Omental fat pad (tissue), 4 donors: Measurements from ENCODE around the gene NSUN4. TPM values are rescaled to one million over a fixed set of nuclear protein-coding genes. Genes with fewer than 3 reads are reported as not detected.
"Not testable (repeated sequence)": the region's sequence is repeated elsewhere in the genome, so short reads cannot be mapped to it uniquely, and the experiment has no call there.

Experiments used
- ATAC-seq: fragments of 150-250 bp; one replicate; pipeline ENCODE4 v1.9.1; 2016; ENCODE audit warnings: mild to moderate bottlenecking, moderate library complexity; ENCODE audit not compliant: low FRiP score
- DNase-seq: peaks from one replicate; pipeline ENCODE4 v3.0.0-alpha.2; 2019; ENCODE audit warnings: low spot score
- total RNA-seq, 4 donors: library from RNA; depleted of rRNA; stranded (reverse); fragments of >200 nt; gene quantifications; one replicate each; pipeline ENCODE4 v1.1.0, GENCODE V29; 2016
- TF ChIP-seq, protein P1 (sequence below), 3 donors: fragments of 450-650 bp; IDR thresholded peaks; one replicate each; pipeline ENCODE4 v1.5.1; 2016 to 2017; ENCODE audit warnings: antibody characterized with exemption in 3 of 3, mild to moderate bottlenecking in 3 of 3, moderate library complexity in 2 of 3

Gene NSUN4
- total RNA-seq, 4 donors from 2014 or later = 19.5 to 26.3 (median 22.2) TPM

DNA sequence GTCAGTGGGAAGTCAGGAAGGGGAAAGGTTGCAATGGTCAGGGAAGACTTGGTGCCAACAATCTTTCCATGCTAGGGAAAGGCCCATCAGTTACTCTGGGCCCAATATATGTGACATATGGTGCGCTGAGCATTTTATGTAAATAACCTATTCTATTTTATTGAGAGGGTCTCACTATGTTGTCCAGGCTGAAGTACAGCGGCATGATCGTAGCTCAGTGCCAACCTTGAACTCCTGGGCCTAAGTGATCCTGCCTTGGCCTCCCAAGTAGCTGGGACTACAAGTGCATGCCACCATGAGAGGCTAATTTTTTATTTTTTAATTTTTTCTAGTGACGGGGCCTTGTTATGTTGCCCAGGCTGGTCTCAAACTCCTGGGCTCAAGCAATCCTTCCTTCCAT is 30.3 kb upstream of the NSUN4 start:
- ATAC-seq (no peak), DNase-seq (no peak)
- TF ChIP-seq, protein P1, sequence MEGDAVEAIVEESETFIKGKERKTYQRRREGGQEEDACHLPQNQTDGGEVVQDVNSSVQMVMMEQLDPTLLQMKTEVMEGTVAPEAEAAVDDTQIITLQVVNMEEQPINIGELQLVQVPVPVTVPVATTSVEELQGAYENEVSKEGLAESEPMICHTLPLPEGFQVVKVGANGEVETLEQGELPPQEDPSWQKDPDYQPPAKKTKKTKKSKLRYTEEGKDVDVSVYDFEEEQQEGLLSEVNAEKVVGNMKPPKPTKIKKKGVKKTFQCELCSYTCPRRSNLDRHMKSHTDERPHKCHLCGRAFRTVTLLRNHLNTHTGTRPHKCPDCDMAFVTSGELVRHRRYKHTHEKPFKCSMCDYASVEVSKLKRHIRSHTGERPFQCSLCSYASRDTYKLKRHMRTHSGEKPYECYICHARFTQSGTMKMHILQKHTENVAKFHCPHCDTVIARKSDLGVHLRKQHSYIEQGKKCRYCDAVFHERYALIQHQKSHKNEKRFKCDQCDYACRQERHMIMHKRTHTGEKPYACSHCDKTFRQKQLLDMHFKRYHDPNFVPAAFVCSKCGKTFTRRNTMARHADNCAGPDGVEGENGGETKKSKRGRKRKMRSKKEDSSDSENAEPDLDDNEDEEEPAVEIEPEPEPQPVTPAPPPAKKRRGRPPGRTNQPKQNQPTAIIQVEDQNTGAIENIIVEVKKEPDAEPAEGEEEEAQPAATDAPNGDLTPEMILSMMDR (IDR thresholded peaks at IDR 0.05) = no peak

DNA sequence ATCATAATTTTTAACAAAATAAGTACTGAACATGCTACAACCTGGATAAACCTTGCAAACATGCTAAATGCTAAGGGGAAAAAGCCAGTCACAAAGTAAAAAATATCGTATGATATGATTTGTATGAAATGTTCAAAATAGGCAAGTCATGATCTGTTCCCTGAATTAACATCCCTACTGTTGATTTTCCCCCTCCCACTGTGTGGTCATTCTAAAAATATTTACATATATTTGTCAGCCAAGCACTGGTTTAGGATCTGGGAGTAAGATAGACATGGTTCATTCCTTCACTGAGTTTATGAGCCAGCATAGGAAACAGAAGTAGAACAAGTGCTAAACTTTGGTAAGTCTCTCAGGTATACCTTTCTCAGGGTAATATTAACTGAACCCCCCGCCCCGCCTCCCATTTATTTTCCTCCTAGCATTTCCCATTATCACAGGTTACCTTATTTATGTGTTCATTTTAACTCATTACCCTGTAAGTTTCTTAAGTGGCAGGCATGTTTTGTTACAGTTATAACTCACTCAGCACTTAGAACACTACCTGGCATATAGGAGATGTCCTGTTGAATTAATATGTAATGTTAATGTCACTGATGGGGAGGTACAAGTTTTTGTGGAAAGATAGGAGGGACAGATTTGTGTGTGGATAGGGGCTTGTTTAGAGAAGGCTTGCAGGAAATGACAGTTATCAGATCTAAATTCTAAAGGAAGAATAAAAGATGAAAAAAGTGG is 24.8 kb upstream of the NSUN4 start:
- ATAC-seq (no peak), DNase-seq (no peak)
- TF ChIP-seq, protein P1 (IDR thresholded peaks at IDR 0.05) = no peak

DNA sequence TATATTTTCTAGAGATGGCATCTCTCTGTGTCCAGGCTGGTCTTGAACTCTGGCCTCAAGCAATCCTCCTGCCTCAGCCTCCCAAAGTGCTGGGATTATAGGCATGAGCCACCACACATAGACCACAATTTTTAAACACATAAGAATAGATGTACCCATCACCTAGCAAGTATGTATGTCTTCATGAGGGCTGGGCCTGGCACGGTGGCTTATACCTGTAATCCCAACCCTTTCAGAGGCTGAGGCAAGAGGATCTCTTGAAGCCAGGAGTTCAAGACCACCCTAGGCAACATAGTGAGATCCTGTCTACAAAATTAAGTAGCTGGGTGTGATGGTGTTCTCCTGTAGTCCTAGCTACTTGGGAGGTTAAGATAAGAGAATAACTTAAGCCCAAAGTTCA is 23.3 kb upstream of the NSUN4 start:
- ATAC-seq = no peak
- DNase-seq = no peak
- TF ChIP-seq, protein P1 (IDR thresholded peaks at IDR 0.05) = no peak

DNA sequence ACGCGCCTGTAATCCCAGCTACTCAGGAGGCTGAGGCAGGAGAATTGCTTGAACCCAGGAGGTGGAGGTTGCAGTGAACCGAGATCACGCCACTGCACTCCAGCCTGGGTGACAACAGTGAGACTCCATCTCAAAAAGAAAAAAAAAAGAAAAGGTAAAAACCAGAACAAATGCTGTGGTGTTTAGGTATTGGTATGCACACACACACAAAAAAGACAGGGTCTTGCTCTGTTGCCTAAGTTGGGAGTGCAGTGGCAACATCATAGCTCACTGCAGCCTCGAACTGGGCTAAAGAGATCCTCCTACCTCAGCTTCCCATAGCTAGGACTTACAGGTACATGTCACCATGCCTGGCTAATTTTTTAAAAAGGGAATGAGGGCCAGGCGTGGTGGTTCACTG is 21.3 kb upstream of the NSUN4 start:
- DNase-seq, ATAC-seq: not testable (repeated sequence)

DNA sequence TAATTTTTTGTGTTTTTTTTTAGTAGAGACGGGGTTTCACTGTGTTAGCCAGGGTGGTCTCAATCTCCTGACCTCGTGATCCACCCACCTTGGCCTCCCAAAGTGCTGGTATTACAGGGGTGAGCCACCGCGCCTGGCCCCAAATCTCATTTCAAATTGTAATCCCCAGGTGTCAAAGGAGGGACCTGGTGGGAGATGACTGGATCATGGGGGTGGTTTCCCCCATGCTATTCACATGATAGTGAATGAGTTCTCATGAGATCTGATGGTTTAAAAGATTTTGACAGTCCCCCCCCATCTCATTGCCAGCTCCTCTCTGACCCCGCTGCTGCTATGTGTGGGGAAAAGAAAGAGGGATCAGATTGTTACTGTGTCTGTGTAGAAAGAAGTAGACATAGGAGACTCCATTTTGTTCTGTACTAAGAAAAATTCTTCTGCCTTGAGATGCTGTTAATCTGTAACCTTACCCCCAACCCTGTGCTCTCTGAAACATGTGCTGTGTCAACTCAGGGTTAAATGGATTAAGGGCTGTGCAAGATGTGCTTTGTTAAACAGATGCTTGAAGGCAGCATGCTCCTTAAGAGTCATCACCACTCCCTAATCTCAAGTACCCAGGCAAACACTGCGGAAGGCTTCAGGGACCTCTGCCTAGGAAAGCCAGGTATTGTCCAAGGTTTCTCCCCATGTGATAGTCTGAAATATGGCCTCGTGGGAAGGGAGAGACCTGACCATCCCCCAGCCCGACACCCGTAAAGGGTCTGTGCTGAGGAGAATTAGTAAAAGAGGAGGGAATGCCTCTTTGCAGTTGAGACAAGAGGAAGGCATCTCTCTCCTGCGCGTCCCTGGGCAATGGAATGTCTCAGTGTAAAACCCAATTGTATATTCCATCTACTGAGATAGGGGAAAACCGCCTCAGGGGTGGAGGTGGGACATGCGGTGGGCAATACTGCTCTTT is 20.4 kb upstream of the NSUN4 start:
- not testable (repeated sequence) for DNase-seq, ATAC-seq

DNA sequence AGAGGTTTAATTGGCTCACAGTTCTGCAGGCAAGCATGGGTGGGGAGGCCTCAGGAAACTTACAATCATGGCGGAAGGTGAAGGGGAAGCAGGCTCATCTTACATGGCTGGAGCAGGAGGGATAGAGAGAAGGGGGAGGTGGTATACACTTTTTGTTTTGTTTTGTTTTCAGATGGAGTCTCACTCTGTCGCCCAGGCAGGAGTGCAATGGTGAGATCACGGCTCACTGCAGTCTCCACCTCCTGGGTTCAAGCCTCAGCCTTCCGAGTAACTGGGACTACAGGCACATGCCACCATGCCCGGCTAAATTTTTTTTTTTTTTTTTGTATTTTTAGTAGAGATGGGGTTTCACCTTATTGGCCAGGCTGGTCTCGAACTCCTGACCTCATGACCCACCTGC is 18.4 kb upstream of the NSUN4 start:
- not testable (repeated sequence) for ATAC-seq, DNase-seq

DNA sequence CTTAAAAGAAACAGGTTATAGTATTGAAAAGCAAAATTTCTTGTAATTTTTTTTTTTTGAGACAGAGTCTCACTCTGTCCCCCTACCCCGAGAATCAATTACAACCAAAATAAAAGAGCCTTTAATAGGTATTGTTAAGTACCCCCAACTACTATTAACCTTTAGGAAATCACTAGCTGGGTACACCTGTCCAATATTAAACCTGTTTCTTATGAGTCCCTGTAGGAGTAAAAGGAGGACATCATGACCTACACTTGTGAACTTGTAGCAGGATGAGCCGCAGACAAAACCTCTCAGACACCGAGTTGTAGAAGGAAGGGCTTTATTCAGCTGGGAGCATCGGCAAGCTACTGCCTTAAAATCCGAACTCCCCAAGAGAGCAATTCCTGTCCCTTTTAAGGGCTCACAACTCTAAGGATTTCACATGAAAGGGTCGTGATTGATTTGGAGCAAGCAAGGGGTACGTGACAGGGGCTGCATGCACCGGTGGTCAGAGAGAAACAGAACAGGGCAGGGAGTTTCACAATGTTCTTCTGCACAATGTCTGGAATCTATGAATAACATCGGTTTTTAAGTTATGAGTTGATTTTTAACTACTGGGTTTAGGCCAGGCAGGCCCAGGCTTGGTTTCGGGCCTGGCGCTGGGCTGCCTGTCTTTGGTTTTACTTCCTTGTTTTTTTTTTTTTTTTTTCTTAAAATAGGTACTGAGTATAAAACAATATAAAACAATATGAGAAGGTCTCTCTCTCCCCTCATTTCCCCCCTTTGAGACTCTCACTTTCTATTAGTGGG is 15.1 kb upstream of the NSUN4 start:
- not testable (repeated sequence) for DNase-seq, ATAC-seq

DNA sequence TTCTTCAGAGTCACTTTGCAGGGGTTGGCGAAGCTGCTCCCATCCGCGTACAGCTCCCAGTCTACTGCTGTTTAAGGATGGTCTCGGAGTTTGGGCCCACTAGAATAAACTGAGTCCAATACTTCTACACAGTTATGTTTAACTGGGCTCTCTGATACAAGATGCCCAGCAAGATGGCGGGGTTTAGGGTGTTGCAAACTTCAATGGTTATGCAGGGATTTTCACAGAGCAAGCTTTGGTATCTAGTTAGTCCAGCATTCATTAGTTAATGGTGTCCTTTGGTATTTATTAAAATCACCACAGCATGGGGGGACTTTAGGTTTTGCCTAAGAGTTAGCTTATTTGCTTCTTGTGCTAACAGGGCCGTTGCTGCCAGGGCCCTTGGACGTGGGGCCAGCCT is 12.4 kb upstream of the NSUN4 start:
- not testable (repeated sequence) for ATAC-seq, DNase-seq

DNA sequence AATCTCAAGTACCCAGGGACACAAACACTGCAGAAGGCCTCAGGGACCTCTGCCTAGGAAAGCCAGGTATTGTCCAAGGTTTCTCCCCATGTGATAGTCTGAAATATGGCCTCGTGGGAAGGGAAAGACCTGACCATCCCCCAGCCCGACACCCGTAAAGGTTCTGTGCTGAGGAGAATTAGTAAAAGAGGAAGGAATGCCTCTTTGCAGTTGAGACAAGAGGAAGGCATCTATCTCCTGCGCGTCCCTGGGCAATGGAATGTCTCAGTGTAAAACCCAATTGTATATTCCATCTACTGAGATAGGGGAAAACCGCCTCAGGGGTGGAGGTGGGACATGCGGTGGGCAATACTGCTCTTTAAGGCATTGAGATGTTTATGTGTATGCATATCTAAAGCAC is 10.8 kb upstream of the NSUN4 start:
- DNase-seq, ATAC-seq: not testable (repeated sequence)

DNA sequence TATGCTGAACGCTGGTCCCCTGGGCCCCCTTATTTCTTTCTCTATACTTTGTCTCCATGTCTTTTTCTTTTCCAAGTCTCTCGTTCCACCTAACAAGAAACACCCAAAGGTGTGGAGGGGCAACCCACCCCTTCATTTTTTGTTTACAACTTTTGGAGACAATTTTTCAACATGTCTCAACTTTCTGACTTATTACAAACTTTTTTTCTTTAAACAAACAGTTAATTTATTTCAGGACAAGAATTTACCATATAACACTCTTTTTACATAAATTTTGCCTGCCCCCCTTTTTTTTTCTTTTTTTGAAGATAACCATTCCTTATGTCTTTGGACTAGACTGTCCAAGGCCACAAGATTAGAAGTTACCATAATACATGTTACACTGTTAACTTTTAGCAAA is 10.2 kb upstream of the NSUN4 start:
- DNase-seq, ATAC-seq: not testable (repeated sequence)

DNA sequence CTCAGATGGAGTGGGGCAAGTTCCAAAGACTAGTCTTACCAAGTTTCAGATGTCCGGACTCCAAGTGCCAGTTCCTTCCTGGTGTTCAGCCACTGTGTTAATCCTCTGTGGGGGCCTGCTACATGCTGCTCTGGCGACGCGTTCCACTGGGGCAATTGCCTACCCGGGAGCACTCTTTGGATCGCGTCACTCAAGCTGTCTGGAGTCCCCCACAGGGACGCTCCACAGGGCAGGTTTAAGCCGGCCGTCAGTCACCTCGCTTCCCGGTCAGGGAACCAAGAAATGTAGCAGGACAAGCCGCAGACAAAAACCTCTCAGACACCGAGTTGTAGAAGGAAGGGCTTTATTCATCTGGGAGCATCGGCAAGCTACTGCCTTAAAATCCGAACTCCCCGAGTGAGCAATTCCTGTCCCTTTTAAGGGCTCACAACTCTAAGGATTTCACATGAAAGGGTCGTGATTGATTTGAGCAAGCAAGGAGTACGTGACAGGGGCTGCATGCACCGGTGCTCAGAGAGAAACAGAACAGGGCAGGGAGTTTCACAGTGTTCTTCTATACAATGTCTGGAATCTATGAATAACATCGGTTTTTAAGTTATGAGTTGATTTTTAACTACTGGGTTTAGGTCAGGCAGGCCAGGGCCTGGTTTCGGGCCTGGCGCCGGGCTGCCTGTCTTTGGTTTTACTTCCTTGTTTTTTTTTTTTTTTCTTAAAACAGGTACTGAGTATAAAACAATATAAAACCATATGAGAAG is 8.6 kb upstream of the NSUN4 start:
- DNase-seq, ATAC-seq: not testable (repeated sequence)
